Muscle of back (tissue), 10 donors: Measurements from ENCODE around the gene ARID5B. TPM values are rescaled to one million over a fixed set of nuclear protein-coding genes. Genes with fewer than 3 reads are reported as not detected.

Source experiments
- polyA plus RNA-seq, 10 donors: library from polyadenylated mRNA; unstranded; fragments of 120-200 nt; gene quantifications; one replicate each; pipeline ENCODE4 v1.2.1, GENCODE V29; 2013; ENCODE audit not compliant: insufficient read length in 10 of 10

ARID5B gene
- polyA plus RNA-seq, 10 donors: 11.5 to 30.6 (median 19.6) TPM

Other genes with a start within 250 kb of the ARID5B start
- gene CABCOCO1, start 238.8 kb upstream of the ARID5B start, polyA plus RNA-seq: 1 to 10 TPM in 1 of 10 donors, under 1 TPM in 7, not detected in 2; 0.20 to 1.5 (median 0.50) TPM